Sigmoid colon (tissue), 7 donors: ENCODE results near the gene GADL1. TPM values are rescaled to one million over a fixed set of nuclear protein-coding genes. Genes with fewer than 3 reads are reported as not detected.

Experiments used
- DNase-seq: peaks from one replicate; pipeline ENCODE4 v3.0.0-alpha.2; 2019
- H3K27ac ChIP-seq, 4 donors: fragments of 200-600 bp; sonication (generic); one replicate each; pipeline ENCODE4 v1.5.1; 2016 to 2019; ENCODE audit warnings: mild to moderate bottlenecking in 1 of 4
- H3K27me3 ChIP-seq, 3 donors: fragments of 200-600 bp; sonication (generic); one replicate each; pipeline ENCODE4 v1.5.1; 2019; ENCODE audit warnings: mild to moderate bottlenecking in 1 of 3
- H3K36me3 ChIP-seq, 4 donors: fragments of 200-600 bp; sonication (generic); one replicate each; pipeline ENCODE4 v1.5.1; 2016 to 2019
- H3K4me1 ChIP-seq, 4 donors: fragments of 200-600 bp; sonication (generic); one replicate each; pipeline ENCODE4 v1.5.1; 2017 to 2019
- H3K4me3 ChIP-seq, 4 donors: fragments of 200-600 bp; sonication (generic); one replicate each; pipeline ENCODE4 v1.5.1; 2017 to 2019; ENCODE audit warnings: mild to moderate bottlenecking in 2 of 4, moderate library complexity in 1 of 4
- H3K9me3 ChIP-seq, 4 donors: fragments of 200-600 bp in 3 of 4; sonication (generic) in 3 of 4; one replicate each; pipeline versions ENCODE4 v1.5.1 to v1.6.1; 2013 to 2019
- EP300 ChIP-seq, 4 donors: sonication (generic); formaldehyde crosslinking; IDR thresholded peaks; one replicate each; pipeline ENCODE4 v1.6.1; 2017; ENCODE audit warnings: antibody characterized with exemption in 4 of 4
- POLR2A ChIP-seq, 2 donors: fragments of 450-650 bp; IDR thresholded peaks; one replicate each; pipeline ENCODE4 v1.6.1; 2016; ENCODE audit warnings: antibody characterized with exemption in 2 of 2, mild to moderate bottlenecking in 2 of 2, moderate library complexity in 2 of 2
- POLR2AphosphoS5 ChIP-seq, 4 donors: sonication (generic); formaldehyde crosslinking; IDR thresholded peaks; one replicate each; pipeline ENCODE4 v1.6.1; 2017; ENCODE audit warnings: antibody characterized with exemption in 4 of 4
- WGBS, 2 donors: extraction: QIAGEN DNeasy Blood & Tissue Kit; methylation state at CpG; one replicate each; pipeline ENCODE4 v1.1.7; 2013; 5-methylcytosine and 5-hydroxymethylcytosine counted together
- intact Hi-C: fragments of 100-400 bp; cut with DNase I; formaldehyde crosslinking; loops from one replicate; pipeline ENCODE4 v1.15.1; 2023
- polyA plus RNA-seq, 3 donors: library from polyadenylated mRNA; stranded (reverse); fragments of 200-250 nt; gene quantifications; one replicate each; pipeline ENCODE4 v1.2.3, GENCODE V29; 2013
- total RNA-seq, 4 donors: library from RNA; depleted of rRNA; stranded (reverse); fragments of >200 nt; gene quantifications; one replicate each; pipeline ENCODE4 v1.1.0, GENCODE V29; 2016
- TF ChIP-seq, protein P1 (sequence below), 4 experiments: fragments of 450-650 bp in 3 of 4; fragments of 200-600 bp in 1 of 4; IDR thresholded peaks; one replicate each; pipeline ENCODE4 v1.5.1; 2016 to 2019; ENCODE audit warnings: antibody characterized with exemption in 4 of 4, mild to moderate bottlenecking in 3 of 4, moderate library complexity in 2 of 4
- donor health status: healthy with polysubstance abuse.
- donor health status: Bipolar disorder and iron deficiency.
- donor health status: healthy.

The GADL1 gene
- total and polyA plus RNA-seq, 7 donors: not detected

DNA sequence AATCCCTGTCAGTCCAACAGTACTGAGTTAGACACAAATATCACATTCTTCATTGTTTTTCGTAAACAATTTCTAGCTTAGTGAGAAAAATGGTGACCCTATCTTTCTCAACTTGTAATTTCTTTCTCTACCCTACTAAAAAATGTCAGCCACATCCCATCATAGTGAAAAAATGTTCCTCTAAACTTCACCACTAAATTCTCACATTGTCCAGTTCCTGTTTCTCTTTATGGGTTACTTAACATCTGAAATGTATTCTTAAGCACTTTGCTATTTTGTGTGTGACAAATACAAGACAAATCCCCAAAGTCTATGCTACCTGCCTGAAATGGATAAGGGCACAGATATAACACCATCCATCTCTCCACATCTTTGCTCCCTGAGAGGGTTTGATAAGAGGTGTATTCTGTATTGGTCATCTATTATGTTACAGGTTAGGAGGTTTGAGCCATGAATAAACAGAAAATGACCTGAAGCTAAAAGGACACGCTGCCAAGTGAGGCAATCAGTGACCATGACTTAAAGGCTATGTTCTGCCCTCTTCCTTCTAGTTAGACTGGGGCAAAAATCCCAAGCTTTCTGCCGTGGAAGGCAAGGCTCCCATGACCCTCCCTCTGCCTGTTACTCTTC lies 118.2 kb downstream of the GADL1 start:
- no peak overlapping the region for H3K27ac ChIP-seq
- H3K36me3 ChIP-seq: no peaks in the 10 kb centered on the region
- H3K9me3 ChIP-seq: no peaks in the 10 kb centered on the region
- 90 to 91% methylated on average over 3 of the region's 3 CpGs for WGBS, 2 donors
- H3K4me1 ChIP-seq: no peaks in the 10 kb centered on the region
- TF ChIP-seq EP300 (IDR thresholded peaks at IDR 0.05): no peak
- TF ChIP-seq, protein P1, sequence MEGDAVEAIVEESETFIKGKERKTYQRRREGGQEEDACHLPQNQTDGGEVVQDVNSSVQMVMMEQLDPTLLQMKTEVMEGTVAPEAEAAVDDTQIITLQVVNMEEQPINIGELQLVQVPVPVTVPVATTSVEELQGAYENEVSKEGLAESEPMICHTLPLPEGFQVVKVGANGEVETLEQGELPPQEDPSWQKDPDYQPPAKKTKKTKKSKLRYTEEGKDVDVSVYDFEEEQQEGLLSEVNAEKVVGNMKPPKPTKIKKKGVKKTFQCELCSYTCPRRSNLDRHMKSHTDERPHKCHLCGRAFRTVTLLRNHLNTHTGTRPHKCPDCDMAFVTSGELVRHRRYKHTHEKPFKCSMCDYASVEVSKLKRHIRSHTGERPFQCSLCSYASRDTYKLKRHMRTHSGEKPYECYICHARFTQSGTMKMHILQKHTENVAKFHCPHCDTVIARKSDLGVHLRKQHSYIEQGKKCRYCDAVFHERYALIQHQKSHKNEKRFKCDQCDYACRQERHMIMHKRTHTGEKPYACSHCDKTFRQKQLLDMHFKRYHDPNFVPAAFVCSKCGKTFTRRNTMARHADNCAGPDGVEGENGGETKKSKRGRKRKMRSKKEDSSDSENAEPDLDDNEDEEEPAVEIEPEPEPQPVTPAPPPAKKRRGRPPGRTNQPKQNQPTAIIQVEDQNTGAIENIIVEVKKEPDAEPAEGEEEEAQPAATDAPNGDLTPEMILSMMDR (IDR thresholded peaks at IDR 0.05): no peak
- no peak for TF ChIP-seq POLR2AphosphoS5 (IDR thresholded peaks at IDR 0.05)
- no peak for TF ChIP-seq POLR2A (IDR thresholded peaks at IDR 0.05)
- intact Hi-C loops: loop anchor here (10.0 kb wide), 1 partner anchor 988 kb away; no protein-coding TSS in a partner anchor
- no peak overlapping the region for H3K4me3 ChIP-seq
- no peaks in the 10 kb centered on the region for H3K27me3 ChIP-seq
- DNase-seq: no peak

DNA sequence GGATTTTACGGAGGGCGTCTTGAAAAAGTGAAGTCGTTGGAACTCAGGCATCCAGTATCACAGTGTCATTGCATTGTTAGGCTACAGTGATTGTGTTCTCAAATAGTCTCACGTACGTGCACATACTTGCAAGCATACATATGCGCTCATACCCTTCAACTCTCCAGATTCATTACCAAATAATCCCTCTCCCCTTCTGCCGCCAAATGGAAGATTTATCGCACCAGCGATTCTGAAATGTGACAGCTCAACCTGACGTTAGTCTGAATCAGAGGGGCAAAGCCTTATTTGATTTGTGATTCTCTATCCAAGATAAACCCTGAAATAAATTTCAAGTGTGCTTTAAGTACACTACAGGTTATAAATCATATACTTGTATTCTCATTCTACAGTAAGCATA lies 119.4 kb downstream of the GADL1 start:
- DNase-seq: no peak
- TF ChIP-seq POLR2AphosphoS5 (IDR thresholded peaks at IDR 0.05) (no peak), EP300 (IDR thresholded peaks at IDR 0.05) (no peak), POLR2A (IDR thresholded peaks at IDR 0.05) (no peak)
- TF ChIP-seq, protein P1 (IDR thresholded peaks at IDR 0.05): no peak
- 68 to 76% methylated on average over 10 of the region's 10 CpGs for WGBS, 2 donors
- H3K27ac ChIP-seq: no peak overlapping the region
- no peaks in the 10 kb centered on the region for H3K4me1 ChIP-seq
- no peaks in the 10 kb centered on the region for H3K9me3 ChIP-seq
- no peaks in the 10 kb centered on the region for H3K36me3 ChIP-seq
- H3K27me3 ChIP-seq: no peaks in the 10 kb centered on the region
- intact Hi-C loops: loop anchor here (10.0 kb wide), 1 partner anchor 990 kb away; no protein-coding TSS in a partner anchor
- H3K4me3 ChIP-seq: no peak overlapping the region

DNA sequence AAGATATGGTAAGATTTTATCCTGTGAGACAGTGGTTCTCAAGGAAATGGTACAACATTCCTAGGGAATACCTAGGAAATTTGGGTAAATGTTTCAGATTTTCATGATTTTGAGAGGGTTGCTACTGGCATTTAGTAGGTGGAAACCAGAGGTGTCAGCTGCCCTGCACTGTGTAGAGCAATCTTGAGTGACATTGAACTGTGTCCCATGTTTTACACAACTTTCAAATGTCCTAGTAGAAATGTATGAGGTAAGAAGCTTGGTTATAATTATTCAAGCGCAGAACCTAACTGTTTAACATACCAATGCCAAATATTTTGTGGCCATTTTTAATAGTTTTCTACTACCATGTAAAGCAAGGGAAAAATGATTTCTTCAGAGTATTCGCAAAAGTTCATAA lies 120.4 kb downstream of the GADL1 start:
- intact Hi-C loops: loop anchor here (10.0 kb wide), 1 partner anchor 991 kb away; no protein-coding TSS in a partner anchor
- H3K36me3 ChIP-seq: no peaks in the 10 kb centered on the region
- no peaks in the 10 kb centered on the region for H3K9me3 ChIP-seq
- H3K4me1 ChIP-seq: no peaks in the 10 kb centered on the region
- no peak overlapping the region for H3K4me3 ChIP-seq
- TF ChIP-seq POLR2AphosphoS5 (IDR thresholded peaks at IDR 0.05) (no peak), EP300 (IDR thresholded peaks at IDR 0.05) (no peak), POLR2A (IDR thresholded peaks at IDR 0.05) (no peak)
- TF ChIP-seq, protein P1 (IDR thresholded peaks at IDR 0.05): no peak
- no peak overlapping the region for H3K27ac ChIP-seq
- 96 to 98% methylated on average over 2 of the region's 2 CpGs for whole genome bisulfite sequencing, 2 donors
- no peak for DNase-seq
- H3K27me3 ChIP-seq: no peaks in the 10 kb centered on the region

DNA sequence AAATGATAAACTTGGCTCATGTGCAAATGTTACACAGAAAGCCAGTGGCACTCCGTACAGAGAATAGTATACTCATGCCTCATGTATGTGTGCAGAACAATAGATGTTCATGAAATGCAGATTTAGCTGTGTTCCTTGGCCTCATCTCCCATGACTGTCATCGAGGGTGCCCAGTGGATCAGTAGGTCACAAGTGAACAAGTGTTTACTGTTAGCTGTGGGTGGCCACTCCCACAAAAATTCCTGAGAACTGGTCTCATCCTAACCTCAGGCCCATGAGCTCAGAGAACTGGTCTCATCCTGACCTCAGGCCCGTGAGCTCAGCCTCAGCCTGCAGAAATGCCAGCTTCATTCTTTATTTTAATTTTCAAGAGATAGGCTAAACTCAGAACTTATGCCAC lies 124.1 kb downstream of the GADL1 start:
- Histone ChIP-seq H3K27ac (no peak overlapping the region), H3K9me3 (no peaks in the 10 kb centered on the region), H3K36me3 (no peaks in the 10 kb centered on the region), H3K27me3 (no peaks in the 10 kb centered on the region), H3K4me1 (no peaks in the 10 kb centered on the region), H3K4me3 (no peak overlapping the region)
- 59 to 71% methylated on average over 3 of the region's 3 CpGs for WGBS, 2 donors
- TF ChIP-seq, protein P1 (IDR thresholded peaks at IDR 0.05): no peak
- no peak for TF ChIP-seq POLR2AphosphoS5 (IDR thresholded peaks at IDR 0.05)
- TF ChIP-seq POLR2A (IDR thresholded peaks at IDR 0.05): no peak
- TF ChIP-seq EP300 (IDR thresholded peaks at IDR 0.05): no peak
- intact Hi-C loops: loop anchor here (10.0 kb wide), 1 partner anchor 994 kb away; no protein-coding TSS in a partner anchor
- no peak for DNase-seq
